ENCODE measurements around the gene GAGE10.
"Not testable (repeated sequence)": the region's sequence is repeated elsewhere in the genome, so short reads cannot be mapped to it uniquely, and the experiment has no call there.

Gene GAGE10

DNA sequence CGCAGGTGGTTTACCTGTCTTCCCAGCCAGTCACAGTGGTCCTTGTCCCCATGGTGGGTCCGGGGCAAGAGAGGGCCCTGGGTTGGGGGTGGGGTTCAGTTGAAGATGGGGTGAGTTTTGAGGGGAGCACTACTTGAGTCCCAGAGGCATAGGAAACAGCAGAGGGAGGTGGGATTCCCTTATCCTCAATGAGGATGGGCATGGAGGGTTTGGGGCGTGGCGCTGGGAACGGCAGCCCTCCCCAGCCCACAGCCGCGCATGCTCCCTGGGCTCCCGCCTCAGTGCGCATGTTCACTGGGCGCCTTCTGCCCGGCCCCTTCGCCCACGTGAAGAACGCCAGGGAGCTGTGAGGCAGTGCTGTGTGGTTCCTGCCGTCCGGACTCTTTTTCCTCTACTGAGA, 27.8 kb downstream of the GAGE10 start, which contains the start of gene GAGE13:
GAGE13 (plus strand) TSS at position 301 of the 400 bp plus-strand sequence. CDS start 1,156 bp downstream, outside the sequence.
- not testable (repeated sequence) for H3K9me3 ChIP-seq; H3K4me3 ChIP-seq (ENCODE audit: low read depth in 1 of 2, low read length in 1 of 2); H3K27ac ChIP-seq; H3K4me1 ChIP-seq (ENCODE audit: control insufficient read depth in 1 of 2, insufficient read depth in 1 of 2, low read depth in 1 of 2, low read length in 1 of 2); H3K36me3 ChIP-seq; H3K27me3 ChIP-seq

DNA sequence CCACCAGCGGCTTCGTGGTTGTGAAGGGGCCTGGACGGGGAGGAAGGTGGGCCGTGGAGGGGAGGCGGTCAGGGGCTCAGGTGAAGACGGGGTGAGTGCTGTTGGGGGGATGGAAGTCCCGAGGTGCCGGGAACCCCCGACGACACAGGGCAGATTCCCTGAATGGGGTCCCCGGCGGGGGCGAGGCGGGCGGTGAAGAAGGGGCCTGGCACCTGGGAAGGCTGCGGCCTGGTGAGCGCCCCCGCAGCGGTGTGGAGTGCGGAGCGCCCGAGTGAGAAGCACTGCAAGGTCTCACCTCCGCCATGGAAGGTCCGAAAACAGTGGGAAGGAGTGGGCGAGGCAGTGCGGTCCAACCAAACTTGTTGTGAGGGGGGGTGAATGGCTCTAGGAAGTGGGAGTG, 28.4 kb downstream of the GAGE10 start:
- not testable (repeated sequence) for H3K27me3 ChIP-seq; H3K4me1 ChIP-seq (ENCODE audit: control insufficient read depth in 1 of 2, insufficient read depth in 1 of 2, low read depth in 1 of 2, low read length in 1 of 2); H3K9me3 ChIP-seq; H3K27ac ChIP-seq; H3K4me3 ChIP-seq (ENCODE audit: low read depth in 1 of 2, low read length in 1 of 2); H3K36me3 ChIP-seq

DNA sequence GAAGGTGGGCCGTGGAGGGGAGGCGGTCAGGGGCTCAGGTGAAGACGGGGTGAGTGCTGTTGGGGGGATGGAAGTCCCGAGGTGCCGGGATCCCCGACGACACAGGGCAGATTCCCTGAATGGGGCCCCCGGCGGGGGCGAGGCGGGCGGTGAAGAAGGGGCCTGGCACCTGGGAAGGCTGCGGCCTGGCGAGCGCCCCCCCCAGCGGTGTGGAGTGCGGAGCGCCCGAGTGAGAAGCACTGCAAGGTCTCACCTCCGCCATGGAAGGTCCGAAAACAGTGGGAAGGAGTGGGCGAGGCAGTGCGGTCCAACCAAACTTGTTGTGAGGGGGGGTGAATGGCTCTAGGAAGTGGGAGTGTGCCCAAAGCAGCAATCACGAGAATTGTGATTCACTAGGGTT, 38.0 kb downstream of the GAGE10 start:
- not testable (repeated sequence) for H3K36me3 ChIP-seq; H3K27me3 ChIP-seq; H3K4me1 ChIP-seq (ENCODE audit: control insufficient read depth in 1 of 2, insufficient read depth in 1 of 2, low read depth in 1 of 2, low read length in 1 of 2); H3K4me3 ChIP-seq (ENCODE audit: low read depth in 1 of 2, low read length in 1 of 2); H3K27ac ChIP-seq; H3K9me3 ChIP-seq

DNA sequence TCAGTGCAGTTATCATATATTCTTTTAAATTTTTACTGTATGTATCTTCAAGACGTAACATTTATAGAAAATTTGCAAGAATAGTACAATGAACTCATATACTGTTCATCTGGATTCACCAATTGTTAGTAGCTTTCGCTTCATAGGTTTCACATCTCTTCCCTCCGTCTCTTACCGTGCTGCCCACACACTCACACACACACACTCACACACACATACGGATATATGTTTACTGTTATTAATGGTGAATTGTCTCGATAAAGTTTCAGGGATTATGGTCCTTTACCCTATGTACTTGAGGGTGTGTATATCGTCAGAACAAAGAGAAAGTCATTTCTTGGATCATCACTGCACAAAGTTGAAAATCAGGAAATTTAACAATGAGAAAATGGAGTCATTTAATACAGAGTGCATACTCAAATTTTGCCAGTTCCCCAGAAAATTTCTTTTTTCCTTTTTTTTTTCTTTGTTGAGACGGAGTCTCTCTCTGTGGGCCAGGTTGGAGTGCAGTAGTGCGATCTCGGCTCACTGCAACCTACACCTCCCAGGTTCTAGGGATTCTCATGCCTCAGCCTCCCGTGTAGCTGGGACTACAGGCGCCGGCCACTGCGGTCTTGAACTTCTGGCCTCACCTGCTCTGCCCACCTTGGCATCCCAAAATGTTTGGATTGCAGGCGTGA, 41.2 kb downstream of the GAGE10 start:
- not testable (repeated sequence) for H3K9me3 ChIP-seq; H3K4me3 ChIP-seq (ENCODE audit: low read depth in 1 of 2, low read length in 1 of 2); H3K36me3 ChIP-seq; H3K27me3 ChIP-seq; H3K27ac ChIP-seq; H3K4me1 ChIP-seq (ENCODE audit: control insufficient read depth in 1 of 2, insufficient read depth in 1 of 2, low read depth in 1 of 2, low read length in 1 of 2)

DNA sequence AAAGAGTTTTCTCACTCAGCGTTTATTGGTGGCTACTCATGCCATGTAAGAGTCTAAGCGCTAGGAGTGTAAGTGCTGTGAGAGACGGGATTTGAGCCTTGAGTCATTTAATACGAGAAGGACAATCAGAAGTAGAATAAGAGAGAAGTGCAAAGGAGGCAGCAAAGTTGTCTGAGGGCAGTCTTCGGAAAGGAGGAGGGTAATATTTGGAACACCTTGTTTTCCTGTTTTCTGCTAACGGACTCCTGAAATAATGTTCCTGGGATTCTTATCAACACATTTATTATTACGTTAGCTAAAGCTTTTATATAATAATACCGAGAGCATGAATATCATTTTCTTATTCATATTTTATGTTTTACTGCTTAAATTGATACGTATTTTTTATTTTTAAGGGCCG, 42.0 kb downstream of the GAGE10 start:
- not testable (repeated sequence) for H3K4me1 ChIP-seq (ENCODE audit: control insufficient read depth in 1 of 2, insufficient read depth in 1 of 2, low read depth in 1 of 2, low read length in 1 of 2)

DNA sequence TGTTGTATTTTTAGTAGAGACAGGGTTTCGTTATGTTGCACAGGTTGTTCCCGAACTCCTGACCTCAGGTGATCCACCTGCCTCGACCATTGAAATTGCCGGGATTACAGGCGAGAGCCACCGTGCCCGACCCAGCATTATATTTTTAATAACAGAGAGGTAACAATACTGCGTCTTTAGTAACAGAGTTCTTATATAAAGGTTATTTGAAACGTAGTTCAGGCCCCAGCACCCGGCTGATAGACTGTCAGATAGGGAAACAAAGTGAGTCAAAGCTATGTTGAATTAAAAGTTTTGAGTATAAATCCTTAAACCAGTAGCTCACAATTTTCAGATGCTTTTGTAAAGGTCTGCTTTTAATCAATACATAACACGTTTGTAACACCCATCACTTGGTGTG, 42.7 kb downstream of the GAGE10 start:
- not testable (repeated sequence) for H3K4me3 ChIP-seq (ENCODE audit: low read depth in 1 of 2, low read length in 1 of 2); H3K27ac ChIP-seq; H3K9me3 ChIP-seq; H3K36me3 ChIP-seq; H3K4me1 ChIP-seq (ENCODE audit: control insufficient read depth in 1 of 2, insufficient read depth in 1 of 2, low read depth in 1 of 2, low read length in 1 of 2); H3K27me3 ChIP-seq

More for the DNA sequence above, 42.0 kb downstream of the GAGE10 start:
- H3K9me3 ChIP-seq; H3K36me3 ChIP-seq; H3K27me3 ChIP-seq; H3K4me3 ChIP-seq (ENCODE audit: low read depth in 1 of 2, low read length in 1 of 2); H3K27ac ChIP-seq: not testable (repeated sequence)

Measured in neutrophil (primary cell).